ENCODE data around the gene MEIS2.

- TF ChIP-seq CTCF (IDR thresholded peaks at IDR 0.05), result no peak
- TF ChIP-seq POLR2A (IDR thresholded peaks at IDR 0.05), result no peak
These were observed 65.3 kb downstream of the MEIS2 start for GRCh38 chr15:37034835-37035748.

Data from Peyer's patch (tissue), 4 donors.